K562 (cell line): Measurements from ENCODE around the gene MGRN1. TPM values are rescaled to one million over a fixed set of nuclear protein-coding genes. Genes with fewer than 3 reads are reported as not detected.

ENCODE experiments used
- ATAC-seq: fragments of 200-7000 bp; cut with Tn5 transposase; 3 replicates; pipeline ENCODE4 v1.9.1; 2020; ENCODE audit warnings: moderate library complexity
- BruUV-seq: library from RNA; stranded (reverse); fragments of 400-500 nt; replicated peaks from 2 replicates; lab custom pipeline; 2021; lab: Mats Ljungman, UMichigan
- CTCF ChIA-PET: fragments of 300-600 bp; formaldehyde crosslinking; extraction: SDS; loops from one replicate; lab custom pipeline; 2021; ENCODE audit warnings: low intra/inter-chr PET ratio; lab: Yijun Ruan, JAX
- POLR2A ChIA-PET: fragments of 300-600, 350-650 bp; sonication (Branson Sonifier 250); formaldehyde crosslinking; extraction: SDS; loops from one replicate; lab custom pipeline; 2021; ENCODE audit warnings: antibody characterized with exemption, inconsistent platforms; lab: Yijun Ruan, JAX
- DNase-seq, 4 experiments: peaks; one replicate each; pipeline versions ENCODE4 v3.0.0 to v3.0.0-alpha.2; 2011 to 2018; ENCODE audit warnings: low spot score in 3 of 4, mixed read lengths in 3 of 4; ENCODE audit errors: extremely low read depth in 1 of 4
- FAIRE-seq: peaks from 2 replicates; lab custom pipeline; 2011; peaks lifted over from hg19 to GRCh38; lab: Jason Lieb, UNC
- H2AFZ ChIP-seq: 2 replicates; pipeline ENCODE4 v1.6.0; 2011; ENCODE audit warnings: low read depth, low read length, control low read depth, inconsistent platforms
- H3K27ac ChIP-seq: fragments of 200-600 bp; 3 replicates; pipeline ENCODE4 v1.8.0; 2011; ENCODE audit warnings: low read depth, mild to moderate bottlenecking, control low read depth, inconsistent platforms, low read length, moderate library complexity, mixed read lengths; ENCODE audit errors: extremely low read depth
- H3K27me3 ChIP-seq, 2 experiments: fragments of 300-600 bp in 1 of 2; 2 replicates in 1 of 2; 3 replicates in 1 of 2; pipeline versions ENCODE4 v1.6.0 to v1.8.0; 2011; ENCODE audit warnings: inconsistent platforms in 2 of 2, low read length in 2 of 2, mild to moderate bottlenecking in 1 of 2, mixed read lengths in 1 of 2, moderate library complexity in 1 of 2; ENCODE audit not compliant: control insufficient read depth in 2 of 2, insufficient read depth in 2 of 2
- H3K36me3 ChIP-seq: fragments of 300-600 bp; 3 replicates; pipeline ENCODE4 v1.8.0; 2011; ENCODE audit warnings: mild to moderate bottlenecking, low read length, inconsistent platforms; ENCODE audit not compliant: control insufficient read depth, insufficient read depth
- H3K4me1 ChIP-seq, 2 experiments: fragments of 200-600 bp in 1 of 2; replicated peaks in 1 of 2; 2 replicates in 1 of 2; 3 replicates in 1 of 2; pipeline versions ENCODE4 v1.5.1 to v1.8.0; 2011; ENCODE audit warnings: inconsistent platforms in 2 of 2, low read length in 2 of 2, mild to moderate bottlenecking in 1 of 2, mixed read lengths in 1 of 2, moderate library complexity in 1 of 2; ENCODE audit not compliant: control insufficient read depth in 2 of 2, insufficient read depth in 2 of 2
- H3K4me2 ChIP-seq: 2 replicates; pipeline ENCODE4 v1.6.1; 2011; ENCODE audit warnings: low read length, control low read depth, inconsistent platforms, mixed read lengths; ENCODE audit not compliant: insufficient read depth
- H3K4me3 ChIP-seq: fragments of 200-600 bp; sonication (generic), shearing (Covaris generic); 2 replicates; pipeline ENCODE4 v1.5.1; 2016; ENCODE audit warnings: control low read depth, inconsistent platforms
- H3K79me2 ChIP-seq: fragments of 200-600 bp; 3 replicates; pipeline ENCODE4 v1.8.0; 2011; ENCODE audit warnings: low read length, inconsistent platforms; ENCODE audit not compliant: control insufficient read depth, insufficient read depth
- H3K9ac ChIP-seq, 2 experiments: 2 replicates each; pipeline versions ENCODE4 v1.6.0 to v1.6.1; 2011; ENCODE audit warnings: low read depth in 2 of 2, low read length in 2 of 2, control low read depth in 1 of 2, inconsistent platforms in 1 of 2, mild to moderate bottlenecking in 1 of 2, mixed read lengths in 1 of 2; ENCODE audit not compliant: insufficient read depth in 1 of 2
- H3K9me1 ChIP-seq: one replicate; pipeline ENCODE4 v1.6.0; 2011; ENCODE audit warnings: inconsistent platforms, mild to moderate bottlenecking, low read length, moderate library complexity; ENCODE audit not compliant: control insufficient read depth, insufficient read depth
- H3K9me3 ChIP-seq: replicated peaks from 2 replicates; pipeline ENCODE4 v1.5.1; 2011; ENCODE audit warnings: low read depth, low read length, inconsistent platforms; ENCODE audit not compliant: control insufficient read depth, insufficient read depth
- H4K20me1 ChIP-seq: replicated peaks from 2 replicates; pipeline ENCODE4 v1.6.1; 2011; ENCODE audit warnings: low read length, inconsistent platforms, mixed read lengths; ENCODE audit not compliant: control insufficient read depth, insufficient read depth
- ADNP ChIP-seq: fragments of 200-800 bp; sonication (Bioruptor generic); IDR thresholded peaks from 2 replicates; pipeline ENCODE4 v1.6.1; 2016; ENCODE audit warnings: missing genetic modification characterization, missing compliant biosample characterization
- DMBX1 ChIP-seq: fragments of 250-450 bp; sonication (Bioruptor Pico); IDR thresholded peaks from 2 replicates; pipeline ENCODE4 v1.8.0; 2022; ENCODE audit warnings: inconsistent platforms, mild to moderate bottlenecking, moderate library complexity, borderline replicate concordance
- KLF6 ChIP-seq: fragments of 250-450 bp; sonication (Bioruptor Pico); IDR thresholded peaks from 2 replicates; pipeline ENCODE4 v1.4.0; 2020; ENCODE audit warnings: mild to moderate bottlenecking, moderate library complexity, borderline replicate concordance
- NUFIP1 ChIP-seq: fragments of 450-650 bp; IDR thresholded peaks from 2 replicates; pipeline ENCODE4 v1.6.1; 2018; ENCODE audit not compliant: partially characterized antibody
- PTTG1 ChIP-seq: fragments of 450-650 bp; IDR thresholded peaks from 2 replicates; pipeline ENCODE4 v1.6.1; 2016; ENCODE audit warnings: low read depth, mild to moderate bottlenecking, missing genetic modification characterization, missing compliant biosample characterization
- RBFOX2 ChIP-seq: fragments of 200-400 bp; formaldehyde crosslinking; IDR thresholded peaks from 2 replicates; pipeline ENCODE4 v1.6.1; 2017; ENCODE audit warnings: low read depth, mild to moderate bottlenecking, low read length, moderate library complexity
- SMAD3 ChIP-seq: fragments of 450-650 bp; formaldehyde crosslinking; conservative IDR thresholded peaks from 2 replicates; pipeline ENCODE4 v1.4.0; 2020; ENCODE audit warnings: mild to moderate bottlenecking
- STAT5A ChIP-seq: IDR thresholded peaks from 2 replicates; pipeline ENCODE4 v1.6.1; 2012; ENCODE audit warnings: low read length, inconsistent platforms, borderline replicate concordance
- TAF7 ChIP-seq: fragments of 450-650 bp; IDR thresholded peaks from 2 replicates; pipeline ENCODE4 v1.6.1; 2016; ENCODE audit warnings: missing genetic modification characterization, missing compliant biosample characterization
- THRB ChIP-seq: fragments of 450-650 bp; formaldehyde crosslinking; conservative IDR thresholded peaks from 2 replicates; pipeline ENCODE4 v1.4.0; 2022; ENCODE audit warnings: mild to moderate bottlenecking, missing genetic modification characterization
- ZNF134 ChIP-seq: fragments of 250-450 bp; sonication (Bioruptor Pico); conservative IDR thresholded peaks from 2 replicates; pipeline ENCODE4 v1.4.0; 2020
- ZNF449 ChIP-seq: fragments of 250-450 bp; sonication (Bioruptor Pico); IDR thresholded peaks from 2 replicates; pipeline ENCODE4 v1.8.0; 2022; ENCODE audit warnings: moderate library complexity, mild to moderate bottlenecking, inconsistent platforms
- WGBS: fragments of 100-300 bp; shearing (Covaris generic); methylation state at CpG from one replicate; pipeline ENCODE4 v1.1.6; 2016; ENCODE audit warnings: low coverage, mixed read lengths; ENCODE audit not compliant: insufficient coverage; ENCODE audit errors: missing lambda C conversion rate; 5-methylcytosine and 5-hydroxymethylcytosine counted together
- in situ Hi-C: fragments of 300-500 bp; cut with MboI; formaldehyde crosslinking; loops from 4 replicates; pipeline ENCODE4 v1.15.0; 2018; ENCODE audit warnings: inconsistent platforms, mixed read lengths
- intact Hi-C: fragments of 100-400 bp; cut with micrococcal nuclease; formaldehyde crosslinking; loops from 2 replicates; pipeline ENCODE4 v1.14.2; 2022
- polyA plus RNA-seq, 8 experiments: library from polyadenylated mRNA; depleted of rRNA in 4 of 8; stranded (reverse) in 5 of 8; unstranded in 3 of 8; fragments of >200 nt; fragmentation: Nextera tagmentation in 2 of 8; fragmentation: Illumina TruSeq in 1 of 8; extraction: Ambion mirVana in 2 of 8; extraction: Trizol in 1 of 8; gene quantifications; 2 replicates each; pipeline versions ENCODE4 v1.2.1 to v1.2.3, GENCODE V29; 2011 to 2014; ENCODE audit warnings: inconsistent platforms in 1 of 8, missing spikeins in 1 of 8
- total RNA-seq, 7 experiments: library from RNA; depleted of rRNA in 6 of 7; stranded (reverse); fragments of >200 nt in 6 of 7; fragmentation: Illumina TruSeq in 2 of 7; extraction: Trizol in 2 of 7; gene quantifications; 2 replicates each; pipeline versions ENCODE4 v1.2.1 to v1.2.3, GENCODE V29; 2011 to 2021; ENCODE audit warnings: low replicate concordance in 1 of 7

The MGRN1 gene
- total and polyA plus RNA-seq, 9 of the 15 experiments (the other 6 are each of a cell fraction or from before 2014, with no cell fraction given), result 0.15 to 37.9 (median 6.0) TPM

- Histone ChIP-seq H4K20me1 (peaks cover 6% of the 10 kb centered on the region), H3K79me2 (no peaks in the 10 kb centered on the region), H3K4me1 (peaks cover 0 to 4% of the 10 kb centered on the region in 2 experiments; a peak in 2 of 5 replicates), H3K9me1 (no peaks in the 10 kb centered on the region), H3K9me3 (no peaks in the 10 kb centered on the region), H3K9ac (no peak overlapping the region), H3K4me3 (no peak overlapping the region), H3K4me2 (no peak overlapping the region), H3K27me3 (no peaks in the 10 kb centered on the region), H2AFZ (no peak overlapping the region), H3K36me3 (peaks cover 56% of the 10 kb centered on the region), H3K27ac (no peak overlapping the region)
- 94% methylated on average over 14 of the region's 14 CpGs for WGBS
- CTCF ChIA-PET, result interaction anchor here (0.6 kb wide), 1 partner anchor 689 kb away, joined by 3 read pairs; no protein-coding TSS in a partner anchor
- no TSS peak for BruUV-seq
- intact Hi-C loops, result no loop called here
- DNase-seq, result no peak
- TF ChIP-seq NUFIP1 (no peak), RBFOX2 (no peak), THRB (CRISPR knock-in tag) (no peak), KLF6 (CRISPR knock-in tag) (no peak), TAF7 (tag) (no peak), PTTG1 (tag) (no peak), ZNF449 (no peak), ZNF134 (CRISPR knock-in tag) (no peak), STAT5A (no peak), SMAD3 (CRISPR knock-in tag) (no peak), ADNP (tag) (no peak), DMBX1 (no peak)
- FAIRE-seq, result no peak
- no peak for ATAC-seq
- POLR2A ChIA-PET, result no interaction called here
- in situ Hi-C loops, result no loop called here
These were observed 98.6 kb downstream of the MGRN1 start for GRCh38 chr16:4723071-4723767.
